WTC11 (cell line): Measurements from ENCODE around the gene CACNA2D3. TPM values are rescaled to one million over a fixed set of nuclear protein-coding genes. Genes with fewer than 3 reads are reported as not detected.
A peak's percentile ranks its signal among the peaks of the same experiment; 100 is the strongest.

Experiments used
- ATAC-seq: fragments of 200-7000 bp; cut with Tn5 transposase; 2 replicates; pipeline ENCODE4 v1.10.0; 2021; ENCODE audit warnings: mild to moderate bottlenecking, moderate library complexity
- CTCF ChIA-PET: fragments of 300-600 bp; sonication (Branson Sonifier 250); formaldehyde crosslinking; loops from one replicate; lab custom pipeline; 2021; ENCODE audit warnings: antibody characterized with exemption; lab: Charles Lee
- POLR2A ChIA-PET: fragments of 350-600 bp; sonication (Branson Sonifier 250); formaldehyde crosslinking; loops from one replicate; lab custom pipeline; 2021; ENCODE audit warnings: antibody characterized with exemption; lab: Charles Lee
- DNase-seq: peaks from one replicate; pipeline ENCODE4 v3.0.0; 2021; ENCODE audit warnings: low spot score
- H3K27ac Mint-ChIP-seq: 2 replicates; pipeline ENCODE4 v1.8.0; 2021; ENCODE audit warnings: mixed read lengths
- H3K27me3 Mint-ChIP-seq: 2 replicates; pipeline ENCODE4 v1.8.0; 2021; ENCODE audit warnings: low read depth, mild to moderate bottlenecking, moderate library complexity, mixed read lengths
- H3K36me3 Mint-ChIP-seq: 2 replicates; pipeline ENCODE4 v1.8.0; 2021; ENCODE audit warnings: mixed read lengths
- H3K4me1 Mint-ChIP-seq: 2 replicates; pipeline ENCODE4 v1.8.0; 2022; ENCODE audit warnings: mixed read lengths
- H3K4me3 Mint-ChIP-seq: 2 replicates; pipeline ENCODE4 v1.8.0; 2021; ENCODE audit warnings: mild to moderate bottlenecking, moderate library complexity, mixed read lengths
- H3K9me3 Mint-ChIP-seq: 2 replicates; pipeline ENCODE4 v1.8.0; 2021; ENCODE audit warnings: mixed read lengths
- FOXP1 ChIP-seq: sonication (generic); formaldehyde crosslinking; IDR thresholded peaks from 2 replicates; pipeline ENCODE4 v1.8.0; 2022; ENCODE audit warnings: missing genetic modification reagents, mild to moderate bottlenecking, moderate library complexity, borderline replicate concordance
- IRF2 ChIP-seq: sonication (generic); formaldehyde crosslinking; IDR thresholded peaks from 2 replicates; pipeline ENCODE4 v1.8.0; 2022; ENCODE audit warnings: low read depth, missing genetic modification reagents, borderline replicate concordance
- JUN ChIP-seq: sonication (generic); formaldehyde crosslinking; IDR thresholded peaks from 2 replicates; pipeline ENCODE4 v1.8.0; 2023; ENCODE audit warnings: mild to moderate bottlenecking, missing genetic modification reagents
- MXD4 ChIP-seq: fragments of 250-450 bp; sonication (Bioruptor Pico); IDR thresholded peaks from 2 replicates; pipeline ENCODE4 v1.8.0; 2021; ENCODE audit warnings: mild to moderate bottlenecking, moderate library complexity, borderline replicate concordance
- SMAD3 ChIP-seq: sonication (generic); formaldehyde crosslinking; IDR thresholded peaks from 2 replicates; pipeline ENCODE4 v1.8.0; 2022; ENCODE audit warnings: missing genetic modification reagents, mild to moderate bottlenecking, borderline replicate concordance
- SMAD4 ChIP-seq: sonication (generic); formaldehyde crosslinking; IDR thresholded peaks from 2 replicates; pipeline ENCODE4 v1.8.0; 2022; ENCODE audit warnings: mild to moderate bottlenecking, missing genetic modification reagents
- TEAD1 ChIP-seq: sonication (generic); formaldehyde crosslinking; IDR thresholded peaks from 2 replicates; pipeline ENCODE4 v1.8.0; 2022; ENCODE audit warnings: mild to moderate bottlenecking, missing genetic modification reagents
- TEAD4 ChIP-seq: sonication (generic); formaldehyde crosslinking; IDR thresholded peaks from 2 replicates; pipeline ENCODE4 v1.8.0; 2022; ENCODE audit warnings: mild to moderate bottlenecking, missing genetic modification reagents
- TP53 ChIP-seq: sonication (generic); formaldehyde crosslinking; IDR thresholded peaks from 2 replicates; pipeline ENCODE4 v1.8.1; 2023; ENCODE audit warnings: mild to moderate bottlenecking, missing genetic modification reagents
- ZNF138 ChIP-seq: sonication (generic); formaldehyde crosslinking; conservative IDR thresholded peaks from 2 replicates; pipeline ENCODE4 v1.8.1; 2022; ENCODE audit warnings: mild to moderate bottlenecking, moderate library complexity, missing genetic modification reagents
- ZNF416 ChIP-seq: fragments of 250-450 bp; sonication (Bioruptor Pico); IDR thresholded peaks from 2 replicates; pipeline ENCODE4 v1.9.0; 2021; ENCODE audit warnings: mild to moderate bottlenecking, inconsistent platforms
- ZNF671 ChIP-seq: fragments of 250-450 bp; sonication (Bioruptor Pico); IDR thresholded peaks from 2 replicates; pipeline ENCODE4 v1.8.0; 2021; ENCODE audit warnings: mild to moderate bottlenecking
- total RNA-seq: library from RNA; stranded (reverse); gene quantifications from 3 replicates; pipeline ENCODE4 v1.2.3, GENCODE V29; 2021
- TF ChIP-seq, protein P1 (sequence below): sonication (generic); formaldehyde crosslinking; IDR thresholded peaks from 2 replicates; pipeline ENCODE4 v1.8.0; 2022; ENCODE audit warnings: mild to moderate bottlenecking, missing genetic modification reagents
- TF ChIP-seq, protein P2 (sequence below): sonication (generic); formaldehyde crosslinking; IDR thresholded peaks from 2 replicates; pipeline ENCODE4 v1.8.1; 2023; ENCODE audit warnings: mild to moderate bottlenecking, missing genetic modification reagents
- TF ChIP-seq, protein P3 (sequence below): sonication (generic); formaldehyde crosslinking; IDR thresholded peaks from 2 replicates; pipeline ENCODE4 v1.8.0; 2022; ENCODE audit warnings: mild to moderate bottlenecking, missing genetic modification reagents
- TF ChIP-seq, protein P4 (sequence below): sonication (generic); formaldehyde crosslinking; IDR thresholded peaks from 2 replicates; pipeline ENCODE4 v1.8.1; 2023; ENCODE audit warnings: mild to moderate bottlenecking, missing genetic modification reagents, moderate library complexity
- TF ChIP-seq, protein P5 (sequence below): sonication (generic); formaldehyde crosslinking; IDR thresholded peaks from 2 replicates; pipeline ENCODE4 v1.8.1; 2023; ENCODE audit warnings: mild to moderate bottlenecking, moderate library complexity, missing genetic modification reagents
- TF ChIP-seq, protein P6 (sequence below): sonication (generic); formaldehyde crosslinking; IDR thresholded peaks from 2 replicates; pipeline ENCODE4 v1.8.1; 2022; ENCODE audit warnings: low read depth, mild to moderate bottlenecking, moderate library complexity, missing genetic modification reagents, borderline replicate concordance
- TF ChIP-seq, protein P7 (sequence below): sonication (generic); formaldehyde crosslinking; conservative IDR thresholded peaks from 2 replicates; pipeline ENCODE4 v1.8.1; 2022; ENCODE audit warnings: mild to moderate bottlenecking, missing genetic modification reagents

CACNA2D3 gene
- total RNA-seq, 1 experiment from 2014 or later, result 5.0 TPM

DNA sequence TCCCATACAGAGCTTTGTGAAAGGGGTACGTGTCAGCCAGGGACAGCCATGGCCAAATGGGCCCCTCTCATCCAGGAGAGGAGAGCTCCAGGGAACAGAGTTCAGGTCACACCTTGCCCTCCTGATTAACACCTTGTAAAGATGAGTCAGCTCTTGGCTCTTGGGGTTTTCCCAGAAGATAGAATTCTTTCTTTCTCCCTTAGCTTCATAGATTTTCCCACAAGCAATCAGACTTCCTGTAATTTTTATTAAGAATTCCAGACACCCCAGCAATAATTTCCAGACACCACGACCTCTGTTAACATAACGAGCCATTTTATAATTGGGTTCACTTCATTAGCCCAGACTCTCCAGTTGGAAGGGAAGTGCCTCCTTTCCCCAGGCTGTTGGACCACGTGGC, 719.1 kb downstream of the CACNA2D3 start (continued):
- TF ChIP-seq SMAD3 (no peak), TP53 (no peak), ZNF416 (no peak)

DNA sequence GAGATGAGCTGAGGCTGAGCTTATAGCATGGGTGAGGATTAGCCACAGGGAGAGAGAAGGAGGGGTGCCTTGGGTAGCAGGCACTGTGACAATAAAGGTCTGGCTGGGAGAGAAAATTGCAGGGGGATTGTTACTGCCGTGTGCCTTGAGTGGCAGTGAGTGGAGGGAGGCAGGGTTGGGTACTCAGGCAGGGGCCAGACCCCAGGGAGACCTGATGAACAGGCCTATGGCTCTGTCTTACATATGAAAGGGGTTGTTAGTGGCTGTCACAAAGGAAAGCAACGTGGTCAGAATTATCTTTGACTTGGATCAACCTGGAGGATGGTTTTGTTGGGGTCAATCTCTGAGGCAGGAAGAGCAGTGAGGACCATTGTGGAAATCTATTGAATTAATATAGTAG, 721.0 kb downstream of the CACNA2D3 start:
- Mint-ChIP-seq H3K27me3 (no peaks in the 10 kb centered on the region), H3K36me3 (0 out of 2 replicates have a peak, but pooled peaks cover 6% of the 10 kb centered on the region), H3K9me3 (no peaks in the 10 kb centered on the region), H3K27ac (no peak overlapping the region), H3K4me3 (no peak overlapping the region), H3K4me1 (peaks cover 12% of the 10 kb centered on the region)
- ChIA-PET POLR2A (interaction anchor here (0.7 kb wide), 1 partner anchor 409 kb away, joined by 3 read pairs; no protein-coding TSS in a partner anchor), CTCF (interaction anchor here (1.0 kb wide), 1 partner anchor 13 kb away, joined by 3 read pairs; no protein-coding TSS in a partner anchor)
- TF ChIP-seq SMAD4 (CRISPR knock-in tag) (no peak), ZNF138 (CRISPR knock-in tag) (no peak), ZNF671 (CRISPR knock-in tag) (no peak), IRF2 (CRISPR knock-in tag) (no peak), TEAD1 (CRISPR knock-in tag) (no peak), MXD4 (CRISPR knock-in tag) (no peak), FOXP1 (CRISPR knock-in tag) (no peak), TEAD4 (CRISPR knock-in tag) (no peak), JUN (CRISPR knock-in tag) (no peak)
- TF ChIP-seq, protein P1, sequence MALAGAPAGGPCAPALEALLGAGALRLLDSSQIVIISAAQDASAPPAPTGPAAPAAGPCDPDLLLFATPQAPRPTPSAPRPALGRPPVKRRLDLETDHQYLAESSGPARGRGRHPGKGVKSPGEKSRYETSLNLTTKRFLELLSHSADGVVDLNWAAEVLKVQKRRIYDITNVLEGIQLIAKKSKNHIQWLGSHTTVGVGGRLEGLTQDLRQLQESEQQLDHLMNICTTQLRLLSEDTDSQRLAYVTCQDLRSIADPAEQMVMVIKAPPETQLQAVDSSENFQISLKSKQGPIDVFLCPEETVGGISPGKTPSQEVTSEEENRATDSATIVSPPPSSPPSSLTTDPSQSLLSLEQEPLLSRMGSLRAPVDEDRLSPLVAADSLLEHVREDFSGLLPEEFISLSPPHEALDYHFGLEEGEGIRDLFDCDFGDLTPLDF, result no peak
- TF ChIP-seq, protein P2, sequence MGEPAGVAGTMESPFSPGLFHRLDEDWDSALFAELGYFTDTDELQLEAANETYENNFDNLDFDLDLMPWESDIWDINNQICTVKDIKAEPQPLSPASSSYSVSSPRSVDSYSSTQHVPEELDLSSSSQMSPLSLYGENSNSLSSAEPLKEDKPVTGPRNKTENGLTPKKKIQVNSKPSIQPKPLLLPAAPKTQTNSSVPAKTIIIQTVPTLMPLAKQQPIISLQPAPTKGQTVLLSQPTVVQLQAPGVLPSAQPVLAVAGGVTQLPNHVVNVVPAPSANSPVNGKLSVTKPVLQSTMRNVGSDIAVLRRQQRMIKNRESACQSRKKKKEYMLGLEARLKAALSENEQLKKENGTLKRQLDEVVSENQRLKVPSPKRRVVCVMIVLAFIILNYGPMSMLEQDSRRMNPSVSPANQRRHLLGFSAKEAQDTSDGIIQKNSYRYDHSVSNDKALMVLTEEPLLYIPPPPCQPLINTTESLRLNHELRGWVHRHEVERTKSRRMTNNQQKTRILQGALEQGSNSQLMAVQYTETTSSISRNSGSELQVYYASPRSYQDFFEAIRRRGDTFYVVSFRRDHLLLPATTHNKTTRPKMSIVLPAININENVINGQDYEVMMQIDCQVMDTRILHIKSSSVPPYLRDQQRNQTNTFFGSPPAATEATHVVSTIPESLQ, result no peak
- TF ChIP-seq, protein P3, sequence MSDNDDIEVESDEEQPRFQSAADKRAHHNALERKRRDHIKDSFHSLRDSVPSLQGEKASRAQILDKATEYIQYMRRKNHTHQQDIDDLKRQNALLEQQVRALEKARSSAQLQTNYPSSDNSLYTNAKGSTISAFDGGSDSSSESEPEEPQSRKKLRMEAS (CRISPR knock-in tag), result no peak
- TF ChIP-seq, protein P4, sequence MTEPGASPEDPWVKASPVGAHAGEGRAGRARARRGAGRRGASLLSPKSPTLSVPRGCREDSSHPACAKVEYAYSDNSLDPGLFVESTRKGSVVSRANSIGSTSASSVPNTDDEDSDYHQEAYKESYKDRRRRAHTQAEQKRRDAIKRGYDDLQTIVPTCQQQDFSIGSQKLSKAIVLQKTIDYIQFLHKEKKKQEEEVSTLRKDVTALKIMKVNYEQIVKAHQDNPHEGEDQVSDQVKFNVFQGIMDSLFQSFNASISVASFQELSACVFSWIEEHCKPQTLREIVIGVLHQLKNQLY (CRISPR knock-in tag), result no peak
- TF ChIP-seq, protein P5, sequence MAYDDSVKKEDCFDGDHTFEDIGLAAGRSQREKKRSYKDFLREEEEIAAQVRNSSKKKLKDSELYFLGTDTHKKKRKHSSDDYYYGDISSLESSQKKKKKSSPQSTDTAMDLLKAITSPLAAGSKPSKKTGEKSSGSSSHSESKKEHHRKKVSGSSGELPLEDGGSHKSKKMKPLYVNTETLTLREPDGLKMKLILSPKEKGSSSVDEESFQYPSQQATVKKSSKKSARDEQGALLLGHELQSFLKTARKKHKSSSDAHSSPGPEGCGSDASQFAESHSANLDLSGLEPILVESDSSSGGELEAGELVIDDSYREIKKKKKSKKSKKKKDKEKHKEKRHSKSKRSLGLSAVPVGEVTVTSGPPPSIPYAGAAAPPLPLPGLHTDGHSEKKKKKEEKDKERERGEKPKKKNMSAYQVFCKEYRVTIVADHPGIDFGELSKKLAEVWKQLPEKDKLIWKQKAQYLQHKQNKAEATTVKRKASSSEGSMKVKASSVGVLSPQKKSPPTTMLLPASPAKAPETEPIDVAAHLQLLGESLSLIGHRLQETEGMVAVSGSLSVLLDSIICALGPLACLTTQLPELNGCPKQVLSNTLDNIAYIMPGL (CRISPR knock-in tag), result no peak
- TF ChIP-seq, protein P6, sequence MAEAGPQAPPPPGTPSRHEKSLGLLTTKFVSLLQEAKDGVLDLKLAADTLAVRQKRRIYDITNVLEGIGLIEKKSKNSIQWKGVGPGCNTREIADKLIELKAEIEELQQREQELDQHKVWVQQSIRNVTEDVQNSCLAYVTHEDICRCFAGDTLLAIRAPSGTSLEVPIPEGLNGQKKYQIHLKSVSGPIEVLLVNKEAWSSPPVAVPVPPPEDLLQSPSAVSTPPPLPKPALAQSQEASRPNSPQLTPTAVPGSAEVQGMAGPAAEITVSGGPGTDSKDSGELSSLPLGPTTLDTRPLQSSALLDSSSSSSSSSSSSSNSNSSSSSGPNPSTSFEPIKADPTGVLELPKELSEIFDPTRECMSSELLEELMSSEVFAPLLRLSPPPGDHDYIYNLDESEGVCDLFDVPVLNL (CRISPR knock-in tag), result no peak
- TF ChIP-seq, protein P7, sequence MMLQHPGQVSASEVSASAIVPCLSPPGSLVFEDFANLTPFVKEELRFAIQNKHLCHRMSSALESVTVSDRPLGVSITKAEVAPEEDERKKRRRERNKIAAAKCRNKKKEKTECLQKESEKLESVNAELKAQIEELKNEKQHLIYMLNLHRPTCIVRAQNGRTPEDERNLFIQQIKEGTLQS (CRISPR knock-in tag), result no peak
- peak; percentile 75 for ATAC-seq
- DNase-seq, result no peak
